HS-5 (cell line): ENCODE results near the gene PLEKHJ1.

ENCODE experiments used
- DNase-seq: peaks from one replicate; pipeline ENCODE4 v3.0.0-alpha.2; 2012; ENCODE audit warnings: low read depth

Gene PLEKHJ1

DNA sequence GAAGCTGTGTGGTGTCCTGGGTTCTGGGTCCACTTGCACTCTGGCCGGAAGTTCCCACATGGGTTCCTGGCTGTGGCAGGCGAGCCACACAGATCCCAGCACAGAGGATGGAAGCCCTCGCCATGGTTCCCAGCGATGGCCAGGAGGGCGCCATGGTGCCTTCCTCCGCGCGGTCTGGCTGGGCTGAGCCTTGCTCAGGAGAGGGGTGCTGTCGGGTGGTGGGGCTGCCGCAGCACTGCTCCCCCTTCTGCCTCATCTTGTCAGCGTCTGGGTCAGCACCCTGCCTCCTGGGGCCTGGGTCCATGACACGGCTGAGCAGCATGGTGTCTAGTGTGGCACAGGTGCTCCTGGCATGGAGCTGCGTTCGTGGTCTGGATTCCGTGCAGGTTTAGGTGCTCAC is 38.9 kb downstream of the PLEKHJ1 start:
- DNase-seq: no peak

DNA sequence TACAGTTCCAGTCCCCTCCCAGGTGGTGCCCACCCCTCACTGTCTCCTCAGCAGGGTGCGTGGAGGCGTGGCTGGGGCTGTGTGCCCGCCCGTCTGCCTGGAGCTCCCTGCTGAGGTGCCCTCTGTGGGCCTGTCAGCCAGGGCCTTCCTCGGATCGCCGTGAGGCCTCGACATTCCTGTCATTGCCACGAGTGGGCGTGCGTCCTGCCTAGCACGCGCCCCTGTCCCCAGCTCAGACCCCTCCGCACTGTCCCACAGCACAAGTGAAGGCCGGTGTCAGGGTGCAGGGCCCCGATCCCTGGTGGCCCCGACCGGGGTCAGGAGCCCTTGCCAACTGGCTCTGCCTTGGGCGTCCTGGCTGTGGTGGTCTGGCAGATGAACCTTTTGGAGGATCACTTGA is 40.2 kb downstream of the PLEKHJ1 start:
- no peak for DNase-seq

DNA sequence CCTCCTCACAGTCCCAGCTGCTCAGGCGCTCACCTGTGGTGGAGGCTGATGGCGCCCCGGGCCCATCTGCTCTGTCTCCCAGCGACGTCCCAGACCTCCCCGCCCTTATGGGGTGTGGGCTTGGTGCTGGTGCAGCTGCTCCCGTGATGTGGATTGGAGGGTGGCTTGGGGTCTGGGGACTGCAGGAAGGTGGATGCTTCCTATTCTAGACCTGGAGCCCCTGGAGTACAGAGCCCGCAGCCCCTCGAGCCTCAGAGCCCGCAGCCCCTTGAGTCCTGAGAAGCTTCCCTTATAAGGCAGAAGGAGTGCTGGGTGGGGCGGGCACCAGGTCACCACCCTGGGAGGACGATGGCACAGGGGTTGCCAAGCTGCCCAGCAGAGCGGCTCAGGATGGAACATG is 40.8 kb downstream of the PLEKHJ1 start:
- DNase-seq: no peak

DNA sequence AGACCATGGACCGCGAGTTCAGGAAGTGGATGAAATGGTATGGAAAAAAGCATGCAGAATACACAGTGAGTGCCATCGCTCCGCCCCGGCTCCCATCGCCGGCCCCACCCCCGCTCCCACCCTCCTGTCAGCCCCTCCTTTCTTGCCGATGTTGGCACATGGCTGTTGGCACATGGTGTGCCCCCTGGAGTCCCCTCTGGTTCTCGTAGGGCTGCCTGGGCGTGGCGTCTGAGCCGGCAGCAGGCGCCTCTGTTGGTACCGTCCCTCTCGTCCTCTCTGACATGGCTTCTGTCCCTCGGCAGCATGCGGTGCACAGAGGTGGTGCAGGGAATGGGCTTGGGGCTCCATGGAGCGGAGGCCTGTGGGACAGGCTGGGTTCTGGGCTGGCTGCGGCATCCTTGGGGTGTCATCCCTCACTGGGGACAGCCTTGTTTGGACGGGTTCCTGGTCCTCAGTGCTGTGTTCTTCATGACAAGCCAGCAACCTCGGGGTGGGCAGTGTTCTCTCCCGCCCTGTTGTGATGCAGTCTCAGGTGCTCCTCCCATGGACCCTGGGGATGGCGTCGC is 41.5 kb downstream of the PLEKHJ1 start:
- DNase-seq: no peak

DNA sequence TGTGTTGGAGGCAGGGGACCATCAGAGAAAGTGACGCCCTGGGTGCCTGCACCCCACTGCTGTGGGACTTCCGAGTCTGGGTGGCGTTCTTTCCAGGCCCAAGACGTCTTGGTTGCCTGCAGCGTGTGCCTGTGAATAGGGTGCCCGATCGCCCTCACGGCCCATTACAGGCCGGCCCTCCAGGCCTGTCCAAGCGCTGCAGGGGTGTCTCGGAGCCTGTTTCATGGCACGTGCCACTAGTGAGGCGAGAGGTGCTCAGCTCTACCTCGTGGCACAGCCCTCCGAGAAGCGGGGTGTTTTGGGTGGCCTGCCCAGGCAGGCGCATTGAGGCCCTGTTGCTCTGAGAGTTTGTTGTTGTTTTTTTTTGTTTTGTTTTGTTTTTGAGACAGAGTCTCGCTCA is 42.3 kb downstream of the PLEKHJ1 start:
- no peak for DNase-seq

DNA sequence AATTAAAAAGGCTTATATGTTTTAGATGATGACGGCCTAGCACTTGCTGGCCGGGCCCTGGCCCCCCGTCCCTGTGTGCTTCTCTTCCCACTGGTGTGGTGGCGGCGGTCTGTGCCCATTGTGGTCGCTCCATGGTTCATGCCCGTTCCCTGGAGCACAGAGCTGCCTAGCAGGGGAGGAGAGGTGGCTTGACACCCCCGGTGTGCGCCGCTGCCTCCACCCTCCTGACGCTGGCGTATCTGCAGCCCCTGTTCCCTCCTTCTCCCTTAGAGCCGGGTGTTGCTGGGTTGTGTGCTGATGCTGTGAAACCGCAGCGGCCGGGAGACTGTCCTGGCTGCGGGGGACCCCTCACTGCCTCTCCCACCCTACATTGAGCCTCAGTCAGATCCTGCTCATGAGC is 43.3 kb downstream of the PLEKHJ1 start:
- no peak for DNase-seq

DNA sequence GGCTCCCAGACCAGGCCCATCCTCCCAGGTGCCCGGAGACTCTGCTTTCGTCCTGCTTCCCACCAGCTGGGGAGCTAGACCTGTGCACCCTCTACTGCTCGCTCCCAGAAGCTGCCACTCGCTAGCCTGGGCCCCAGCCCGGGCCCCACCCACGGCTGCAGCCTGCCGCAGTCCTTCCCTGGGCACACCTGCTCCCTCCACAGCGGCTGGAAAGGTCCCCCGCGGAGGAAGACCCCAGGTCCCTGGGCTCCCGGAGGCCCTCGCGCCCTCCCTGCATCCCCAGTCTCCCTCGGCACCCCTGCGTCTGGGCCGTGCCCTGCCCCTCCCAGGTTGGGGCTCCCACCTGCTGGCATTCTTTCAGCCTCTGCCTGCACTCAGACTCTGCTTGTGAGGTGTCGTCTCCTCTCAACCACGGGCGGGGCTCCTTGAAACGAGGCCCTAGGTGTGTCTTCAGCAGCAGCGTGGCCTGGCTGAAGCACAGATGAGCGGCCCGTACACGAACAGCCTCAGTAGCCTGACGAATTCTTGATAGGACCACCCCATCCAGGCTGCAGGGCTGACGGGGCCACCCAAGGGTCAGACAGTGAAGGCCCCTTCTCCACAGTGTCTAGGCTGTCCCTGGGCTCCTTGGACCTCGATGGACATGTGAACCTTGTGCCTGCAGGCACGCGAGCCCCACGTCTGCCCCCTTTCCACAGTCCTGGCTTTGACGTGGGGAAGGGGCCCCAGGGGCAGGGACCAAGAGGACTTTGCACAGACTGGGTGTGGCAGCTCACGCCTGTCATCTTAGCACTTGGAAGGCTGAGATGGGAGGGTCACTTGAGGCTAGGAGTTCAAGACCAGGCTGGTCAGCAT is 44.4 kb downstream of the PLEKHJ1 start:
- DNase-seq: no peak

DNA sequence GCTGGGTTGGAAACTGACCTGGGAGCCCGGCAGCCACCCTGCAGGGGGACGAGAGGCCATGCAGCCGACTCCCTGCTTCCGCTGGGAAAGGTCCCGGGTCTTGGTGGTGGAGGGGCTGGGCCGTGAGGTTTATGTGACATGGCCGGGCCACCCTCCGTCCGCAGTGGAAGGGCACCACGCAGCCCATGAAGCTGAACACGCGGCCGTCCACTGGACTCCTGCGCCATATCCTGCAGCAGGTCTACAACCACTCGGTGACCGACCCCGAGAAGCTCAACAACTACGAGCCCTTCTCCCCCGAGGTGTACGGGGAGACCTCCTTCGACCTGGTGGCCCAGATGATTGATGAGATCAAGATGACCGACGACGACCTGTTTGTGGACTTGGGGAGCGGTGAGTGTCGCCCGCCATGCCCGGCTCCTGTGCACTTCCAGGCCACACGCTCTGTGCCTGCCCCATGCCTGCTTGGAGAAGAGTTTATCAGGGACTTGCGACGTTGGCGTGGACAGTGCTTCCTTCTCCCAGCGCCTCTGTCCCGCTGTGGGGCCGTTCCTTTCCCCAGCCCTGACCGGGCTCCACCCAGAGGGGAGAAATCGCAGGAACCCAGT is 45.2 kb downstream of the PLEKHJ1 start:
- DNase-seq: no peak

DNA sequence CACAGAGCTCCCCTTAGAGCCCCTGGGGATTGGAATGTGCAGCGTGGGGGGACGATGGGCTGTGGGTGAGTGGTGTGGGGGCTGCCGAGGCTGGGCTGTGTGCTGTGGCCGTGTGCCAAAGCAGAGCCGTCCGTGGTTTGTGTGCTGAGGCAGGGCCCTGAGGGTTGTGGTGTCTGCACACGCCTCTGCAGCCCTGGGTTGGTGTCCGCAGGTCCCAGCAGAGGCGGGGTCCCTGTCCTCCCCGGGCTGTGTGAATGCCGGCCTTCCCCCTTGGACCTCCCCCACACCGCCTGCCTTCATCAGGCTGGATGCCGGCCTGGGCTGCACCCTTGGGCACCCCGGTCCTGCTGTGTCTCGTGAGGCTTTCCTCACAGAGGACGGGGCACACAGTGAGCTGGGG is 46.2 kb downstream of the PLEKHJ1 start:
- no peak for DNase-seq

DNA sequence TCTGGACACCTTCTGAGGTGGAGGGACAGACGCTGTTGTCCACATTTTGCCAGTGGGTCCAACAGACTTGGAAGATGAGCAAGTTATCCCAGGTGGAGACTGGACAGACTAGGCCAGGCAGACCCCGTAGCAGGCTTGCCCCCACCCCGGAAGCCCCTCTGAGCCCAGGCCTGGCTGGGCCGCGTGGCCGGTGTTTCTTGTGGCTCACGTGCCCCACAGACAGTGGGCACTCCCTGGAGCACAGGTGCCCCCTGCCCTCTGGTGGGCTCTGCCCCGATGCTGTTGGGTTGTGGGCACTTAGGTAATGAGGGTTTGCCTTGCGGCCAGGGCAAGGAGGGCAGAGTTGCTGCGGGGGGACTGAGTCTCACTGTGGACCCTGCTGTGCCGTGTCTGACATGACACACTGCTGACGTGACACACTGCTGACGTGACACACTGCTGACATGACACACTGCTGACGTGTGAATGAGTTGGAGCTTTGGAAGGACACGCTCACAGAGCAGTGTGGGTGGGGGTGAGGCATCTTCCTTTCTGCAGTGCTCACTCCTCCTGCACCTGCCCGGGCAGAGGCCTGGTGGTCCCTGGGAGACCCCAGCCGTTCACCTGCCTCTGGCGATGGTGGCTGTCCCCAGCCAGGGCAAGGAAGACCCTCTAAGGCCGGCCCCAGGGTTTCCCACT is 47.3 kb downstream of the PLEKHJ1 start:
- no peak for DNase-seq

DNA sequence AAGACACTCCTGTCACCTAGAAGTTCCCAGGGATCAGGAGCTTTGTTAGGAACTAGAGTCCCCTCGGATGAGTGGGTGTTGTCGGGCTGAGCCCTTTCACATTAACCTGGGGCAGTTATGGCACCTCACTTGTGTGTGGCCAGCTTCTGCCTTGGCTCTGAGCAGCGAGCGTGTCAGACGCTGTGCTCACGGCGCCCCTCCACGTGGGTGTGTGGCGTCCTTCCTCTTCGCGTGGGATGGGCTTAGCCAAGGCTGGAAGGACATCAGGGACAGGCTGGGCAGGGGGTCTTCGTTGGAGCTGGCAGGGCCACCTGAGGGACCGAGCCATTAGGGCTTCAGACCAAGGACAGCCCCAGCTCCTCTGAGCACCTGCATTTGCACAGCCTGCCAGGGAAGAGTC is 49.0 kb downstream of the PLEKHJ1 start:
- DNase-seq: no peak

DNA sequence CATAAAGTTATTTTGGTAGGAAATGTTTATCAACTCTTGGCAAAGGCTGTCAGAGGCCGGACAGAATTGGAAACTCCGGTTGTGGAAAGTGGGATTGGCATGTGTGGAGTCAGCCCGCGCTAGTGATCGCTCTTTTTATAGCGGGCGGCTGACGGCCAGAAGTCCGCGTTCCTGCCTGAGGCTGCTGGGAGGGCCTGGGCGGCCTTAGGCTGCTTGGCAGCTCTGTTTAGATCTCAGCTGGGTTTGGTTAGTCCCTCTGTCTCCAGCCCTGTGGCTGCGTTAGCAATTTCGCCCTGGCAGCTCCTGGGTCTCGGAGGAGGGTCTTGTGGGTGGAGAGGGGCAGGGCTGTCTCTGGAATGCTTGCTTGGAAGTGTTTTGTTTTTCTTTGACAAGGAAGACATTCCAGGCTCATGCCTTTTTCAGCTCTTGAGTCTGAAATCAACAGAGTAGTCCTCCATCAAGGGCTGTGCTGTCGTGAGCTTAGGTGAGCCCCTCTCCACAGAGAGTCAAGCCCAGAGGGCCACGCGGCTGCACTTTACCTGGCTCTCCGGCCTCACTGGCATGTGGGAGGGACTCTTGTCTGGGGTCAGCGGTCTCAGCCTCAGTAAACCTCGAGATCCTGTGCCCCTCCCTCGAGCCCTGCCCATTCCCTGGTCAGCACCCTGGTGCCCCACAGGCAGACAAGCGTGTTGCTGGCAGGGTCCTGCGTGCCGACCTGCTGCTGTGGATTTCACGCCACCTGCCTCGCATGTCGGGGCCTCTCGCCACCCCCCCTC is 49.9 kb downstream of the PLEKHJ1 start:
- DNase-seq: no peak

DNA sequence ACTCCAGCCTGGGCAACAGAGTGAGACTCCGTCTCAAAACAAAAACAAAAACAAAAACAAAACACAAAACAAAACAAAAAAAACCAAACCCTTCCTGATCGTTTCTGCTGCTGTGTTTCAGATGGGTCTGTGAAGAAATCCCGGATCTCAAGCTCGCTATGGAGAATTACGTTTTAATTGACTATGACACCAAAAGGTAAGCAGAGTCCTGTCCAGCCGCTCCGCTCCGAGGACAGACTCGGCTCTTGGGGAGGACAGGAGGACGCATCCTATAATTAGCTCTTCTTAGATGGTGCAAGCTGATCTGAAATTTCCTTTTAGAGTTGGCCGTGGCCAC is 50.4 kb downstream of the PLEKHJ1 start:
- no peak for DNase-seq

DNA sequence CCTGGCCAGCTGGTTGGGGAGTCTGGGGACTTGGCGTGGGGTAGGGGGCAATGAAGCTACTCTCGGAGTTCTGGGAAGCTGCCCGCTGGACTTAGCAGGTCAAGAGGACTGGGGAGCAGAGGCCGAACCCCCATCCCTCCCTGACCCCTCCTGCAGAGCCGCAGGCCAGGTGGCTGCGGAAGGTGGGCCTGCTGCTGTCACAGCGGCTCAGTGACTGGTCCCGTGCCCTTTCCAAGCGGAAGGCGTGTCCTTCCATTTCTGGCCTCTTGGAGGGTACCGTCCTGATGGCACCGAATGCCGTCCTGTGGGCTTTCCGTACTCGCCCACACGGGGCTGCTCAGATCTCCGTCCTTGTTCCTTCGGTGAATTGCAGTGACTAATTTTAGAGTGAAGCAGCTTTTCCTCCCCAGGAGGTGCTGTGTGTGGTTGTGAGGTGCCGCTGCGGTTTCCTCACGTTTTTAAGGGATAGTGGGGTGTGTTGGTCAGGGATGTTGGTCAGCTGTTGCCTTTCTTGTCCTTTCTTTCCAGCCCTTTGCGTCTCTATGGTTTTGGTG is 51.6 kb downstream of the PLEKHJ1 start:
- DNase-seq: no peak
